ENCODE data around the gene MMP28.

The MMP28 gene

DNA sequence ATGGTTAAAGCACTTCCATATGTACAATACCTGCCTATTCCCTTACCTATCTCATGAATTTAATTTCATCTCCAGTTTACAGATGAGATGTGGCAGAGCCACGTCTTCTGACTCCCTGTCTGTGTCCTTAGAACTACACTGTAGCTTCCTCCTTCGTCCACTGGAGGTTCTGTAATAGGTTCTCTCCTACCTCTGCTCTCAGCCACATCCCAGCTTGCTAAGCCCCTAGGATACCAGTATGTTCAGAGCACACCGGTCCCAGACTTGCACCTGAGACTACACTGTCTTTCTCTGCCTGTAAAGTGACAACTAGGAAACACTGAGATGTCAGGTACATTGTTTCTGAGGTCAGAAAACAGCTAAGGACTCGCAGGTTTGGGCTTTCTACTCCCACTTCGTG is 67.8 kb downstream of the MMP28 start:
- no peaks in the 10 kb centered on the region for H3K9me3 ChIP-seq (ENCODE audit: control insufficient read depth, low read length)
- no peak overlapping the region for H3K27ac ChIP-seq (ENCODE audit: insufficient read depth, low read length, poor library complexity, severe bottlenecking)
- H3K36me3 ChIP-seq (ENCODE audit: control insufficient read depth, insufficient read depth, low read length), result peaks cover 38% of the 10 kb centered on the region
- no peak for DNase-seq
- no peaks in the 10 kb centered on the region for H3K27me3 ChIP-seq (replicated peaks; ENCODE audit: control insufficient read depth, insufficient read depth, low read length, poor library complexity, severe bottlenecking)
- H3K4me3 ChIP-seq (ENCODE audit: insufficient read depth, low read depth, low read length, poor library complexity, severe bottlenecking), result no peak overlapping the region
- H3K4me1 ChIP-seq (ENCODE audit: control insufficient read depth, insufficient read depth, low read length, poor library complexity, severe bottlenecking), result peaks cover 9% of the 10 kb centered on the region

DNA sequence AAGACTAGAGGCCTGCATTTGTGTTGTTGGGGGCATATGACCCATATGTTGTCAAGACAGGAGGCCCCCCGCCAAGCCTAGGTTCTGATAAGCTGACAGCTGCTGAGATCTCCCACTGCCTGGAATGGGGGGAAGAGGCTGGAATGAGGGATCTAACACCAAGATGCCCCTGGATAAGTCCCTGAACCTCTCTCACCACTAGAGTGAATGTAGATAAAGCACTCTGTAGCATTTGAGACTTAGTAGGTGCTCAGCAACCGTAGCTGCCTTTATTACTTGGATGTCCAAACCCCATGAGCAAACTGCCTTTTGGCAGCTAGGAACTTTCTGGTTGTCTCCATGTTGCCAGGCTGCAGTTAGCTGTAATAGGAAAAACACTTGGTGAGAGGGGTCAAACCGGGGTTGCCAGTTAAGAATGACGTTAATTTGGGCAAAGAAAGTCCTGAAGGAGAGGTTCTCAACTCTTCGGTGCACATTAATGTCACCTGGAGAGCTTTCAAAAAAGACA is 68.4 kb downstream of the MMP28 start:
- Histone ChIP-seq H3K36me3 (ENCODE audit: control insufficient read depth, insufficient read depth, low read length) (peaks cover 40% of the 10 kb centered on the region), H3K27ac (ENCODE audit: insufficient read depth, low read length, poor library complexity, severe bottlenecking) (no peak overlapping the region), H3K4me3 (ENCODE audit: insufficient read depth, low read depth, low read length, poor library complexity, severe bottlenecking) (no peak overlapping the region), H3K9me3 (ENCODE audit: control insufficient read depth, low read length) (no peaks in the 10 kb centered on the region), H3K27me3 (replicated peaks; ENCODE audit: control insufficient read depth, insufficient read depth, low read length, poor library complexity, severe bottlenecking) (no peaks in the 10 kb centered on the region), H3K4me1 (ENCODE audit: control insufficient read depth, insufficient read depth, low read length, poor library complexity, severe bottlenecking) (peaks cover 9% of the 10 kb centered on the region)
- no peak for DNase-seq

DNA sequence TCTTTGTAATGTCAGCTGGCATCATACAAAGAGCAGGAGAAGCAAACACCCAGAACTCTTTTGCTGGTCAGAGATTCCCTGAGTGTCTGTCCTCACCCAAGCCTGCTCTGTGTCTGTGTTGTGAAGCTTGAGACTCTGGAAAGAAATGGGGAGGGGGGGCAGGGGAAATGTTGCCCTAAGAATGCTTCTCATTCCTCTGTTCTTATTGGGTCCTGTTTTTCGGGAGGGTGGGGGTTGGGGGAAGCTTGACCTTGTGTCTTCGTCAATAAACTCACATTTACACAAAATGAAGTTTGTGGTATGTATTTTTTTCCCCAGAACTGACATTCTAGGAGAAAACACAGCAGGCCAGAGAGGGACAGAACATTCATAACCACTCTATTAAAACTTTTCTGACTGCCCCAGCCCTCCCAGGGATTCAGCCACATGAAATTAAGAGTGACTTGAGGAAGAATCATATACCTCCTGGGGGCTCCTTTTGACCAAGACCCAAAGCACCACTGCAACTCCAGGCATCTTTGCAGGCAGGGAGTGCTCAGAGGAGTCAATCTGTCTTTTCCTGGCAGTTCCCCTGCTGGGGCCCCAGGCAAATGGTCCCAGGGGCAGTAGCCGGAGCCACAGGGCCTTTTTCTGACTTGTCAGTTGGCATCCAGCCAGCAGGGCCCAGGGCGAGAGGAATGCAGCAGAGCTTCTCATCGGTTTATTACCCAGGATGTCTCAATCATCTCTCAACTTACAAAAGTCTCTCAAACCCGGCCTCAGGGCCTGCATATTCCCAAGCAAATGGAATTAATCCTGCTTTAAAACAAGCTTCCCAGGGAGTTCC is 69.1 kb downstream of the MMP28 start:
- Histone ChIP-seq H3K36me3 (ENCODE audit: control insufficient read depth, insufficient read depth, low read length) (peaks cover 46% of the 10 kb centered on the region), H3K27ac (ENCODE audit: insufficient read depth, low read length, poor library complexity, severe bottlenecking) (no peak overlapping the region), H3K4me3 (ENCODE audit: insufficient read depth, low read depth, low read length, poor library complexity, severe bottlenecking) (no peak overlapping the region), H3K9me3 (ENCODE audit: control insufficient read depth, low read length) (no peaks in the 10 kb centered on the region), H3K4me1 (ENCODE audit: control insufficient read depth, insufficient read depth, low read length, poor library complexity, severe bottlenecking) (peaks cover 9% of the 10 kb centered on the region), H3K27me3 (replicated peaks; ENCODE audit: control insufficient read depth, insufficient read depth, low read length, poor library complexity, severe bottlenecking) (no peaks in the 10 kb centered on the region)
- no peak for DNase-seq

DNA sequence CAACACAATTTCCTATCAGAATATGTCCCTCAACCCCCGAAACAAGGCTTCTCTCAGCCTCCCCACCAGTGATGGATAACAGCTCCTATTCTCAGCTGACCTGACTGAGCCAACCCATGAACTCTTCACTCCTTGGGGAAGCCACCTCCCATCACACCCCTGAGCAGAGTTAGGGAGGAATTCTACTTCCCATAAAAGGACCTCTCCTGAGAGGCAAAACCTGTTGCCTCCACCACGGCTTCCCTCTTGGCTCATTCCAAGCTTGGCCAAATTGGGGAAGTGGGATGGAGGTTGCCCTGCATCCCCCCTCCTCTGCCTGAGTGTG is 69.7 kb downstream of the MMP28 start:
- H3K9me3 ChIP-seq (ENCODE audit: control insufficient read depth, low read length), result no peaks in the 10 kb centered on the region
- no peak overlapping the region for H3K27ac ChIP-seq (ENCODE audit: insufficient read depth, low read length, poor library complexity, severe bottlenecking)
- H3K4me1 ChIP-seq (ENCODE audit: control insufficient read depth, insufficient read depth, low read length, poor library complexity, severe bottlenecking), result peaks cover 4% of the 10 kb centered on the region
- DNase-seq, result no peak
- no peaks in the 10 kb centered on the region for H3K27me3 ChIP-seq (replicated peaks; ENCODE audit: control insufficient read depth, insufficient read depth, low read length, poor library complexity, severe bottlenecking)
- no peak overlapping the region for H3K4me3 ChIP-seq (ENCODE audit: insufficient read depth, low read depth, low read length, poor library complexity, severe bottlenecking)
- peaks cover 50% of the 10 kb centered on the region for H3K36me3 ChIP-seq (ENCODE audit: control insufficient read depth, insufficient read depth, low read length)

DNA sequence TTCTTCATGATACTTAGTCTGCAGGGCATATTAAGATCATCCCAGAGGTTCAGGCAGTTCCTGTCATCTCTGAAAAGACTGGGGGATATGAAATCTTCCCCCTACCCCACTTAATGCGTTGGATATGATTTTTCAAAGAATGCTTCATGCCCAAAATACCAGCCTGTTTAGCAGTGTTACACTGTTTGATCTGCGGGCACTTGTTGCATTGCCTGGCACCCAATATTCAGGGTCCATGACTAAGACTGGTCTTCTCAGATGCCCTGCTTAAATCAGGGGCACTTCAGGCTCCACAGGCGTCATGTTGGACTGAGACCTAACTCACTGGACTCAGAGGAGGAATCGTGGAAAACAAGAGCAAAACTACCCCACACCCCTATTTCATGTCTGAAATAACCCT is 70.4 kb downstream of the MMP28 start:
- no peaks in the 10 kb centered on the region for H3K4me1 ChIP-seq (ENCODE audit: control insufficient read depth, insufficient read depth, low read length, poor library complexity, severe bottlenecking)
- peaks cover 51% of the 10 kb centered on the region for H3K36me3 ChIP-seq (ENCODE audit: control insufficient read depth, insufficient read depth, low read length)
- no peaks in the 10 kb centered on the region for H3K27me3 ChIP-seq (replicated peaks; ENCODE audit: control insufficient read depth, insufficient read depth, low read length, poor library complexity, severe bottlenecking)
- no peaks in the 10 kb centered on the region for H3K9me3 ChIP-seq (ENCODE audit: control insufficient read depth, low read length)
- no peak for DNase-seq
- H3K27ac ChIP-seq (ENCODE audit: insufficient read depth, low read length, poor library complexity, severe bottlenecking), result no peak overlapping the region
- no peak overlapping the region for H3K4me3 ChIP-seq (ENCODE audit: insufficient read depth, low read depth, low read length, poor library complexity, severe bottlenecking)

DNA sequence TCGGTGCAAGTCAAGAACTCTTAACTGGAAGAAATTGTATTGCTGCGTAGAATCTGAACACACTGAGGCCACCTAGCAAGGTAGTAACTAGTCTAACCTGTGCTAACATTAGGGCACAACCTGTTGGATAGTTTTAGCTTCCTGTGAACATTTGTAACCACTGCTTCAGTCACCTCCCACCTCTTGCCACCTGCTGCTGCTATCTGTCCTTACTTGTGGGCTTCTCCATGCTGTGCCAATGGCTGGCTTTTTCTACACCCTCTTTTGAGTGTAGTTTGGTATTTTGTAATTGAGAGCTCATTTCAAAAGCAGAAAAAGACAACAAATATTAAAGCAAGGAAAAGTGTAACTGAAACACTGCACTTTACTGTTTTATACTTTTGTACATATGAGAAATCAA is 71.7 kb downstream of the MMP28 start:
- H3K4me3 ChIP-seq (ENCODE audit: insufficient read depth, low read depth, low read length, poor library complexity, severe bottlenecking), result no peak overlapping the region
- DNase-seq, result no peak
- H3K9me3 ChIP-seq (ENCODE audit: control insufficient read depth, low read length), result no peaks in the 10 kb centered on the region
- peaks cover 59% of the 10 kb centered on the region for H3K36me3 ChIP-seq (ENCODE audit: control insufficient read depth, insufficient read depth, low read length)
- no peaks in the 10 kb centered on the region for H3K4me1 ChIP-seq (ENCODE audit: control insufficient read depth, insufficient read depth, low read length, poor library complexity, severe bottlenecking)
- H3K27me3 ChIP-seq (replicated peaks; ENCODE audit: control insufficient read depth, insufficient read depth, low read length, poor library complexity, severe bottlenecking), result no peaks in the 10 kb centered on the region
- no peak overlapping the region for H3K27ac ChIP-seq (ENCODE audit: insufficient read depth, low read length, poor library complexity, severe bottlenecking)

DNA sequence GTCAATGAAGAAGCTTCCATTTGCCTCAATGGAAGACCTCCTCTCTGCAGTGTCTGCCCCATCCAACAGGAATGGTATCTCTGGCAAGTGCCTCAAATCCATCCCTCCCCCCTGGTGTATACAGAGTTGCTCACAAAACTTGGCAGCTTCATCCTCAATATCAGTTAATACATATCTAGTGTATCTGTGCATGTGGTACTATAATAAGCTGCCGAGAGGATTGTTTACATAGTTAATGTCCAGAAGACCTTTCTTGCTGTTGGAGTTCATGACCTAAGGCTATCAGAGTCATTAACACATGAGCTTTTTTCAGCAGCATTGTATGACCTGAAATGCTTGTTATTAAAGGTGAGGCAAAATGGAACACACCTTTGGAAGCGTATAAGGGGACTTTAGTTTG is 78.0 kb downstream of the MMP28 start:
- Histone ChIP-seq H3K4me3 (ENCODE audit: insufficient read depth, low read depth, low read length, poor library complexity, severe bottlenecking) (no peak overlapping the region), H3K36me3 (ENCODE audit: control insufficient read depth, insufficient read depth, low read length) (peaks cover 47% of the 10 kb centered on the region), H3K27ac (ENCODE audit: insufficient read depth, low read length, poor library complexity, severe bottlenecking) (no peak overlapping the region), H3K4me1 (ENCODE audit: control insufficient read depth, insufficient read depth, low read length, poor library complexity, severe bottlenecking) (peaks cover 7% of the 10 kb centered on the region), H3K27me3 (replicated peaks; ENCODE audit: control insufficient read depth, insufficient read depth, low read length, poor library complexity, severe bottlenecking) (no peaks in the 10 kb centered on the region), H3K9me3 (ENCODE audit: control insufficient read depth, low read length) (no peaks in the 10 kb centered on the region)
- DNase-seq, result no peak

DNA sequence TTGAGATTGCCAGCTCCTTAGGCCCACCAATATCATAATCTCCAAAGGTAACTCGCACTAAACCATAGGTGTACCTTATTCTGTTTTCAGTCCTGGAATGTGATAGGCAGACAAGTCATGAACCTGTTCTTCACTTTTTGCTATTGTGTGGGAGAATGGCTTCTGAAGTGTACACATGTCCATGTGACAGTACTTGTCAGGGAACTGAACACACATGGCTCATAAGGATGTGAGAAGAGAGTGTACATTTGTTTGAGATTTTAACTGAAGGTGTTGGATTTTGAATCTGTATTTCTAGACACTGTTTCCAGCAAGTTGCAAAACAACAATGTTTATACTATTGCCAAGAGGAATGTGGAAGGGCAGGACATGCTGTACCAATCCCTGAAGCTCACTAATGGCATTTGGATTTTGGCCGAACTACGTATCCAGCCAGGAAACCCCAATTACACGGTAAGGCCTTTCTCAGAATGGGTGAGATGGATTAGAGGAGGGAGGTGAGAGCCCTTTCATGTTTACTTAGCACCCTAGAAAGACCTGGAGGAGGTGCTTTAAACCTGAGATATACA is 78.5 kb downstream of the MMP28 start:
- Histone ChIP-seq H3K4me1 (ENCODE audit: control insufficient read depth, insufficient read depth, low read length, poor library complexity, severe bottlenecking) (peaks cover 7% of the 10 kb centered on the region), H3K9me3 (ENCODE audit: control insufficient read depth, low read length) (no peaks in the 10 kb centered on the region), H3K27ac (ENCODE audit: insufficient read depth, low read length, poor library complexity, severe bottlenecking) (no peak overlapping the region), H3K4me3 (ENCODE audit: insufficient read depth, low read depth, low read length, poor library complexity, severe bottlenecking) (no peak overlapping the region), H3K36me3 (ENCODE audit: control insufficient read depth, insufficient read depth, low read length) (peaks cover 46% of the 10 kb centered on the region), H3K27me3 (replicated peaks; ENCODE audit: control insufficient read depth, insufficient read depth, low read length, poor library complexity, severe bottlenecking) (no peaks in the 10 kb centered on the region)
- no peak for DNase-seq

DNA sequence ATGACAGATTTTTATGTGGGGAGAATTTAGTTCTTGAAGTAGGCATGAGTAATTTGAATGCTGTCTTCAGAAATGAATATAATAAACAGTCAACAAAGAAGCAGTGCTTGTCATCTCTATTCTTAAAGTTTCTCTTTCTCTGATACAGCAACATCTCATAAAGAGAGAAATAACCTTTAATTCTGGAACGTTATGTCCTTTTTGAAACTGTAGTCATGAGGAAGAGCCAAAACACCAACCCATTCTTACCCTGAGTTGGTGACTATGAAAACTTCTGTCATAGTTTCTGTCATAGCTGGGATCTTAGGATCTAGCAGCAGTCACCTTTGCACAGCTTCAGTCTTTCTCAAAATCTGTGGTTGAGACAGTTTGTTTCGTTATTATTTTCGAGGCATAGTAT is 79.3 kb downstream of the MMP28 start:
- no peak overlapping the region for H3K27ac ChIP-seq (ENCODE audit: insufficient read depth, low read length, poor library complexity, severe bottlenecking)
- H3K4me3 ChIP-seq (ENCODE audit: insufficient read depth, low read depth, low read length, poor library complexity, severe bottlenecking), result no peak overlapping the region
- no peak for DNase-seq
- no peaks in the 10 kb centered on the region for H3K9me3 ChIP-seq (ENCODE audit: control insufficient read depth, low read length)
- H3K27me3 ChIP-seq (replicated peaks; ENCODE audit: control insufficient read depth, insufficient read depth, low read length, poor library complexity, severe bottlenecking), result no peaks in the 10 kb centered on the region
- H3K4me1 ChIP-seq (ENCODE audit: control insufficient read depth, insufficient read depth, low read length, poor library complexity, severe bottlenecking), result peaks cover 7% of the 10 kb centered on the region
- H3K36me3 ChIP-seq (ENCODE audit: control insufficient read depth, insufficient read depth, low read length), result peaks cover 42% of the 10 kb centered on the region
